ENCODE measurements around the gene COL23A1. TPM values are rescaled to one million over a fixed set of nuclear protein-coding genes. Genes with fewer than 3 reads are reported as not detected.

Gene COL23A1
- total RNA-seq, 4 donors from 2014 or later: 0.83 to 1.8 (median 1.5) TPM

DNA sequence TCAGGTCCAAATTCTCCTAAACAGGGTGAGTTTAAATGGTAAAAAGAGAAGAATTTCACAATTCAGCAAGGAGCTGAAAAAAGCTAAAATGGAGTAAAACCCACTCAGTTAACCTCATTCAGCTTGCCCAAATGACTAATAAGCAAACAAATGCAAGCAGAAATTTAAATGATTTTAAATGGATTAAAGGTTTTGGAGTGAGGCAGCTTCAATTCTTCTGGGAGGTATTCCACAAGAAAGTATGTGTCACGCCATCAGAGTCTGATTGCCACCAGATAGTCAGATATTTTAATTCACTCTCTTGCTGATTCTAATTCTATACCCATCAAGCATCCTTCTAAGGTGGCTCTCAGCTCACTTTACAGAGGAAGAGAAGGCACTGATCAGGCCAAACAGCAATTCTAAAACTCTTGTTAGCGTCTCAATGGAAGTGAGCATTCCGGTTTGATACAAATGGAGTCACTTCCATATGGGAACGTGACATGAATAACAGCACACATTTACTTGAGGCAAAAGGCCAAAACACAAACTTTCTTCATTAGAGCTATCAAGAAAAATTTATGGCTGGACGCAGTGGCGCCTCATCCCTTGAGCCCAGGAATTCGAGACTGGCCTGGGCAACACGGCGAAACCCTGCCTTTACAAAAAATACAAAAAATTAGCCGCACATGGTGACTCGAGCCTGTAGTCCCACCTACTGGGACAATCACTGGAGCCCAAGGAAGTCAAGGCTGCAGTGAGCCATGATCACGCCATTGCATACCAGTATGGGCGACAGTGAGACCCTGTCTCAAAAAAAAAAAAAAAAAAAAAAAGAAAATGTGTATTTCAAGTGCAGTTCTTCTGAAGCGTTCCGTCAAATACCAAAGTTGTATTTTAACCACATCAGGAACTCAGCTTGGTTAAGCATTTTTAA lies 34.7 kb upstream of the COL23A1 start:
- Histone ChIP-seq H3K9me3 (no peaks in the 10 kb centered on the region), H3K4me3 (peak overlapping the region; percentile 80 to 96 (median 91)), H3K27ac (replicated peaks in 1 of 4) (peak overlapping the region; percentile 94 to 98 (median 96)), H3K4me1 (peaks cover 34 to 56% (median 52%) of the 10 kb centered on the region in 4 donors), H3K27me3 (no peaks in the 10 kb centered on the region), H3K36me3 (peaks cover 0 to 35% (median 27%) of the 10 kb centered on the region in 4 donors)
- TF ChIP-seq, protein P1, sequence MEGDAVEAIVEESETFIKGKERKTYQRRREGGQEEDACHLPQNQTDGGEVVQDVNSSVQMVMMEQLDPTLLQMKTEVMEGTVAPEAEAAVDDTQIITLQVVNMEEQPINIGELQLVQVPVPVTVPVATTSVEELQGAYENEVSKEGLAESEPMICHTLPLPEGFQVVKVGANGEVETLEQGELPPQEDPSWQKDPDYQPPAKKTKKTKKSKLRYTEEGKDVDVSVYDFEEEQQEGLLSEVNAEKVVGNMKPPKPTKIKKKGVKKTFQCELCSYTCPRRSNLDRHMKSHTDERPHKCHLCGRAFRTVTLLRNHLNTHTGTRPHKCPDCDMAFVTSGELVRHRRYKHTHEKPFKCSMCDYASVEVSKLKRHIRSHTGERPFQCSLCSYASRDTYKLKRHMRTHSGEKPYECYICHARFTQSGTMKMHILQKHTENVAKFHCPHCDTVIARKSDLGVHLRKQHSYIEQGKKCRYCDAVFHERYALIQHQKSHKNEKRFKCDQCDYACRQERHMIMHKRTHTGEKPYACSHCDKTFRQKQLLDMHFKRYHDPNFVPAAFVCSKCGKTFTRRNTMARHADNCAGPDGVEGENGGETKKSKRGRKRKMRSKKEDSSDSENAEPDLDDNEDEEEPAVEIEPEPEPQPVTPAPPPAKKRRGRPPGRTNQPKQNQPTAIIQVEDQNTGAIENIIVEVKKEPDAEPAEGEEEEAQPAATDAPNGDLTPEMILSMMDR (IDR thresholded peaks at IDR 0.05): no peak
- TF ChIP-seq EP300 (IDR thresholded peaks at IDR 0.05): no peak
- TF ChIP-seq POLR2A (IDR thresholded peaks at IDR 0.05; ENCODE audit: low read depth): no peak
- no peak for TF ChIP-seq POLR2AphosphoS5 (IDR thresholded peaks at IDR 0.05)
- intact Hi-C loops (cut with DNase I): loop anchor here (5.0 kb wide), 2 partner anchors 33 to 107 kb away; partner anchors contain the start of genes COL23A1 and ZNF354A
- DNase-seq (ENCODE audit: extremely low spot score): no peak
- 12% methylated on average over 15 of the region's 15 CpGs for WGBS

DNA sequence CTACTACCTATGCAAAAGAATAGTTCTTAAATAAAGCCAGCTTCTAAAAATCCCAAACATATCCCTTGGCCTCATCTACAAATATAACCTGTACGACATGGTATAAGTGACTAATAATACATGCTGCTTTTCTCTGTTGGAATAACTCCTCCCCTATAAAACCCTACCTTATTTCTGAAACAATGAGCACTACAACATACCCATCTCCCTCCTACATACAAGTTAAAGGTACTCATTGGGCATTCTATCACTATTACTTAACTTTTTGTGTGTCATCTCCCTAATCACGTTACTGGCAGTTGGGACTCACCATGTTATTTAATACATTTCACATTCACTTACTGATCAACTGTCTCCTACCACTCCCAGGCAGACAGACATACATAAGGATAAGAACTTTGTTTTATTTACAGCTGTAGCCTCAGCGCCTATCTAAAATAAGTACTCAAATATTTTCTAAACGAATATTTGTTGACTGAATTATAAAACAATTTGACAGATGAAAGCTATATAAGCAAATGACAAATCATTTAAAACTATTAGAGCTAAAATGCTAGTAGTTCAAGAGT lies 32.6 kb upstream of the COL23A1 start:
- H3K36me3 ChIP-seq: peaks cover 12 to 56% (median 44%) of the 10 kb centered on the region in 4 donors
- no peaks in the 10 kb centered on the region for H3K9me3 ChIP-seq
- H3K27me3 ChIP-seq: no peaks in the 10 kb centered on the region
- H3K4me1 ChIP-seq: peaks cover 41 to 67% (median 59%) of the 10 kb centered on the region in 4 donors
- no peak overlapping the region for H3K27ac ChIP-seq (replicated peaks in 1 of 4)
- TF ChIP-seq, protein P1 (IDR thresholded peaks at IDR 0.05): no peak
- no peak for TF ChIP-seq POLR2AphosphoS5 (IDR thresholded peaks at IDR 0.05)
- WGBS: 75% methylated on average over 4 of the region's 4 CpGs
- no peak overlapping the region for H3K4me3 ChIP-seq
- DNase-seq (ENCODE audit: extremely low spot score): no peak
- intact Hi-C loops (cut with DNase I): no loop called here

DNA sequence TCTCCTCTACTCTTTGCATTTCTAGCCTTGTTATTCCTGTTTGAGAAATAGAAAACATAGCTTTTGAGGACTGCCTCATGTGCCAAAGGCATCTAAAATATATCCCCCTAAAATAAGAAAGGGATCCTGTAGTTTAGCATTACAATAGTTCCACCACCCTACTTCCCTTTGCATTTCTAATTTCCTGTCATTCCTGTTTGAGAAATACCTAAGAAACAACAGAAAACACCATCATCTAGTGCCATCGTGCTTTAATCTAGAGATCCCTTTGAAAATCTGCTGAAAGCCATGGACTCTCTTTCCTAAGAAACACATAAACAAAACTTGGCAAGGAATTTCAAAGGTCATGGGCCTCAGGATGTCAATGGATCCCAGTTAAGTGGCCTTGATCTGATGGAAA lies 29.2 kb upstream of the COL23A1 start:
- H3K4me1 ChIP-seq: peaks cover 42 to 55% (median 46%) of the 10 kb centered on the region in 4 donors
- no peak for TF ChIP-seq POLR2A (IDR thresholded peaks at IDR 0.05; ENCODE audit: low read depth)
- TF ChIP-seq EP300 (IDR thresholded peaks at IDR 0.05): no peak
- TF ChIP-seq POLR2AphosphoS5 (IDR thresholded peaks at IDR 0.05): no peak
- TF ChIP-seq, protein P1 (IDR thresholded peaks at IDR 0.05): no peak
- H3K27me3 ChIP-seq: no peaks in the 10 kb centered on the region
- no peaks in the 10 kb centered on the region for H3K9me3 ChIP-seq
- WGBS: 44% methylated on average over 1 of the region's 1 CpG
- DNase-seq (ENCODE audit: extremely low spot score): no peak
- H3K27ac ChIP-seq (replicated peaks in 1 of 4): no peak overlapping the region
- H3K36me3 ChIP-seq: peaks cover 43 to 90% (median 77%) of the 10 kb centered on the region in 4 donors
- no peak overlapping the region for H3K4me3 ChIP-seq
- intact Hi-C loops (cut with DNase I): no loop called here

DNA sequence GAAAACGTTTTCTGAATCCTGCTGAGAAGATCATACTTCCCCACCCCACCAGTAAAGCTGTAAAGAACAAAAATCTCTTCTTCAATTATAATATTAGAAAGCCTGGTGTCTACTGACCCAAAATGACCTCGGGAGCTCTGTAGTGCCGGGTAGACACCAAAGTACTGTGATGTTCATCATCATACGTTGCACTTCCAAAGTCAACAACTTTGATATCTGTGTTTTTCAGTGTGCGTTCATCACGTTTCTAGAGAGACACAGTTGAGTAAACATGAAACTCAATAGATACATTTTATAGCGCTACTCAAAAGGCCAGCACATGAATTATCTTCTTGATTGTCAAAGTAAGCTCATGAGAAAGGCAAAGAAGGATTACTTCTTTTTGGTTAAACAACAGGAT lies 22.1 kb upstream of the COL23A1 start:
- H3K36me3 ChIP-seq: peaks cover 72 to 99% (median 93%) of the 10 kb centered on the region in 4 donors
- intact Hi-C loops (cut with DNase I): no loop called here
- no peaks in the 10 kb centered on the region for H3K9me3 ChIP-seq
- no peak for DNase-seq (ENCODE audit: extremely low spot score)
- no peak overlapping the region for H3K27ac ChIP-seq (replicated peaks in 1 of 4)
- no peak for TF ChIP-seq POLR2AphosphoS5 (IDR thresholded peaks at IDR 0.05)
- no peak for TF ChIP-seq EP300 (IDR thresholded peaks at IDR 0.05)
- no peak for TF ChIP-seq POLR2A (IDR thresholded peaks at IDR 0.05; ENCODE audit: low read depth)
- TF ChIP-seq, protein P1 (IDR thresholded peaks at IDR 0.05): no peak
- 73% methylated on average over 7 of the region's 7 CpGs for WGBS
- no peak overlapping the region for H3K4me3 ChIP-seq
- no peaks in the 10 kb centered on the region for H3K27me3 ChIP-seq
- H3K4me1 ChIP-seq: peaks cover 0 to 13% (median 0%) of the 10 kb centered on the region in 4 donors
